ENCODE data around the gene FOXK2.

The FOXK2 gene

GRCh38 chr17:82640036-82640435, 120.5 kb downstream of the FOXK2 start:
- no peak for DNase-seq (ENCODE audit: low spot score)

GRCh38 chr17:82642022-82642421, 122.5 kb downstream of the FOXK2 start:
- no peak for DNase-seq (ENCODE audit: low spot score)

GRCh38 chr17:82644148-82644547, 124.6 kb downstream of the FOXK2 start:
- DNase-seq (ENCODE audit: low spot score) = no peak

GRCh38 chr17:82645516-82645915, 126.0 kb downstream of the FOXK2 start:
- no peak for DNase-seq (ENCODE audit: low spot score)

- DNase-seq (ENCODE audit: low spot score) = no peak
Measured at GRCh38 chr17:82647593-82648164, 128.1 kb downstream of the FOXK2 start.

GRCh38 chr17:82648165-82648668, 128.7 kb downstream of the FOXK2 start, which contains the start of gene WDR45B:
TSS of gene WDR45B (minus strand) at chr17:82648444. CDS start at chr17:82648340, 104 bp downstream.
- peak; percentile 90 for DNase-seq (ENCODE audit: low spot score)

GRCh38 chr17:82648742-82649331, 129.3 kb downstream of the FOXK2 start:
- peak; percentile 8 for DNase-seq (ENCODE audit: low spot score)

- DNase-seq (ENCODE audit: low spot score) = no peak
Measured at GRCh38 chr17:82649501-82650261, 130.1 kb downstream of the FOXK2 start.

GRCh38 chr17:82650723-82651122, 131.2 kb downstream of the FOXK2 start:
- DNase-seq (ENCODE audit: low spot score) = no peak

- DNase-seq (ENCODE audit: low spot score) = no peak
Measured at GRCh38 chr17:82653651-82654528, 134.4 kb downstream of the FOXK2 start.
